KMS-11 (cell line): Measurements from ENCODE around the gene ADAMTSL4.

Source experiments
- H2AFZ ChIP-seq: fragments of 200-600 bp; sonication (generic); 2 replicates; pipeline ENCODE4 v1.6.1; 2016; ENCODE audit warnings: antibody characterized with exemption, mixed run types, low read depth
- H3K27ac ChIP-seq: fragments of 200-600 bp; sonication (generic); 2 replicates; pipeline ENCODE4 v1.6.1; 2016; ENCODE audit warnings: mild to moderate bottlenecking, mixed run types
- H3K27me3 ChIP-seq: fragments of 200-600 bp; sonication (generic); 2 replicates; pipeline ENCODE4 v1.6.1; 2017; ENCODE audit warnings: mild to moderate bottlenecking, low read depth, mixed run types, moderate library complexity; ENCODE audit not compliant: insufficient read depth
- H3K36me3 ChIP-seq: fragments of 200-600 bp; sonication (generic); 2 replicates; pipeline ENCODE4 v1.6.1; 2017; ENCODE audit warnings: mild to moderate bottlenecking, mixed run types; ENCODE audit not compliant: insufficient read depth
- H3K4me1 ChIP-seq: fragments of 200-600 bp; sonication (generic); 2 replicates; pipeline ENCODE4 v1.6.1; 2016; ENCODE audit warnings: mild to moderate bottlenecking, low read depth, mixed run types; ENCODE audit not compliant: poor library complexity, severe bottlenecking
- H3K4me2 ChIP-seq: fragments of 200-600 bp; sonication (generic); 2 replicates; pipeline ENCODE4 v1.7.0; 2016; ENCODE audit warnings: mild to moderate bottlenecking, mixed run types
- H3K4me3 ChIP-seq: fragments of 200-600 bp; sonication (generic); IDR thresholded peaks from 2 replicates; pipeline ENCODE4 v1.6.1; 2017; ENCODE audit warnings: low read depth, low read length, mixed read lengths; ENCODE audit not compliant: insufficient read depth
- H3K79me2 ChIP-seq: fragments of 200-600 bp; sonication (generic); 2 replicates; pipeline ENCODE4 v1.6.1; 2016; ENCODE audit warnings: low read depth, mixed run types; ENCODE audit not compliant: insufficient read depth
- H3K9ac ChIP-seq: fragments of 200-600 bp; sonication (generic); 2 replicates; pipeline ENCODE4 v1.6.1; 2016; ENCODE audit warnings: mild to moderate bottlenecking, mixed run types
- H4K20me1 ChIP-seq: fragments of 200-600 bp; sonication (generic); 2 replicates; pipeline ENCODE4 v1.6.1; 2016; ENCODE audit warnings: mild to moderate bottlenecking, mixed run types; ENCODE audit not compliant: insufficient read depth
- CTCF ChIP-seq: fragments of 200-600 bp; sonication (generic); conservative IDR thresholded peaks from 2 replicates; pipeline ENCODE4 v1.6.1; 2017; ENCODE audit warnings: low read depth, mild to moderate bottlenecking, antibody characterized with exemption, low read length, moderate library complexity, mixed read lengths

The ADAMTSL4 gene

GRCh38 chr1:150544204-150544603, 5.0 kb upstream of the ADAMTSL4 start:
- no peaks in the 10 kb centered on the region for H4K20me1 ChIP-seq
- no peak overlapping the region for H3K4me2 ChIP-seq
- H3K27ac ChIP-seq, result no peak overlapping the region
- H2AFZ ChIP-seq, result no peak overlapping the region
- no peaks in the 10 kb centered on the region for H3K79me2 ChIP-seq
- no peaks in the 10 kb centered on the region for H3K36me3 ChIP-seq
- no peak for TF ChIP-seq CTCF
- H3K4me3 ChIP-seq, result no peak overlapping the region
- H3K27me3 ChIP-seq, result no peaks in the 10 kb centered on the region; the same call in 1 of the 2 replicates
- peaks cover 12% of the 10 kb centered on the region for H3K4me1 ChIP-seq
- no peak overlapping the region for H3K9ac ChIP-seq

DNA sequence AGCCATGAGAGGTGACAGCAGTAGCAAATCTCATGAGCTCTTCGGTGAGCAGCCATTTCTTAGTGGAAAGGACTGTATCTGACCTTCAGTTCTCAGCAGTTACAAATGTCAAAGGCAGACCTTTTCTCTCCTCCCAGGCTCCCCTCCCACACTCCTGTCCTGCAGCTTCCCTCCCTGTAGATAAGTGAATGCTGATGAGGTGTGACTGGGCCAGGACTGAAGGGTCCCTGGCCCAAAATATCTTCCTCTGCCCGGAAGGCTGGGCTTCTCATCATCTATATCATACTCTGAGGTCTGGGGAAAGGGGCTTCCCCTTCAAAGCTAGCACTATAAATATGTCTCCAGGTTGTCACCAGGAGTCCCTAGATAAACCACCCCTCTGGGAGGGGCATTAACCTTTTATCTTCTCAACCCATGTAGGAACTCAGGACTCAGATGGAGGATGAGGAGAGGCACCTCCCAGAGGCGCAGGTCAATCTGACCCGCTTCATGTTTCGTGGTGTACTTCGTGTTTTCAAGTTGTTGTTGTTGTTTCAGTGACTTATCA, 3.6 kb upstream of the ADAMTSL4 start:
- no peak overlapping the region for H3K4me2 ChIP-seq
- H3K27ac ChIP-seq, result no peak overlapping the region
- peaks cover 11% of the 10 kb centered on the region for H3K27me3 ChIP-seq
- H2AFZ ChIP-seq, result no peak overlapping the region
- H4K20me1 ChIP-seq, result no peaks in the 10 kb centered on the region
- H3K36me3 ChIP-seq, result no peaks in the 10 kb centered on the region
- H3K9ac ChIP-seq, result no peak overlapping the region
- no peak for TF ChIP-seq CTCF
- H3K79me2 ChIP-seq, result no peaks in the 10 kb centered on the region
- peaks cover 12% of the 10 kb centered on the region for H3K4me1 ChIP-seq
- H3K4me3 ChIP-seq, result no peak overlapping the region

GRCh38 chr1:150546294-150546937, 2.8 kb upstream of the ADAMTSL4 start:
- TF ChIP-seq CTCF, result no peak
- Histone ChIP-seq H3K9ac (no peak overlapping the region), H3K27me3 (peaks cover 20% of the 10 kb centered on the region), H3K36me3 (no peaks in the 10 kb centered on the region), H3K27ac (no peak overlapping the region), H3K79me2 (no peaks in the 10 kb centered on the region), H3K4me1 (peaks cover 12% of the 10 kb centered on the region), H4K20me1 (no peaks in the 10 kb centered on the region), H3K4me2 (no peak overlapping the region), H3K4me3 (no peak overlapping the region), H2AFZ (no peak overlapping the region)

GRCh38 chr1:150548324-150548631, 930 bp upstream of the ADAMTSL4 start:
- TF ChIP-seq CTCF, result no peak
- Histone ChIP-seq H3K79me2 (no peaks in the 10 kb centered on the region), H3K4me1 (peaks cover 12% of the 10 kb centered on the region), H3K36me3 (no peaks in the 10 kb centered on the region), H3K27ac (no peak overlapping the region; the same call in 1 of the 2 replicates), H2AFZ (peak overlapping the region; percentile 99), H4K20me1 (no peaks in the 10 kb centered on the region), H3K9ac (peak overlapping the region; percentile 36), H3K4me3 (peak overlapping the region; percentile 100), H3K4me2 (peak overlapping the region; percentile 87), H3K27me3 (peaks cover 27% of the 10 kb centered on the region)
